Suprapubic skin (tissue), 4 donors: ENCODE data around the gene PPEF1. TPM values are rescaled to one million over a fixed set of nuclear protein-coding genes. Genes with fewer than 3 reads are reported as not detected.
"Not testable (repeated sequence)": the region's sequence is repeated elsewhere in the genome, so short reads cannot be mapped to it uniquely, and the experiment has no call there.

ENCODE experiments used
- DNase-seq, 2 donors: peaks; one replicate each; pipeline ENCODE4 v3.0.0-alpha.2; 2019; ENCODE audit warnings: low spot score in 2 of 2
- H3K27ac ChIP-seq: fragments of 200-600 bp; sonication (generic); one replicate; pipeline ENCODE4 v1.5.1; 2019
- H3K27me3 ChIP-seq: fragments of 200-600 bp; sonication (generic); one replicate; pipeline ENCODE4 v1.5.1; 2019
- H3K36me3 ChIP-seq: fragments of 200-600 bp; sonication (generic); one replicate; pipeline ENCODE4 v1.5.1; 2019
- H3K4me1 ChIP-seq: fragments of 200-600 bp; sonication (generic); one replicate; pipeline ENCODE4 v1.5.1; 2019
- H3K4me3 ChIP-seq: fragments of 200-600 bp; sonication (generic); one replicate; pipeline ENCODE4 v1.5.1; 2019; ENCODE audit warnings: mild to moderate bottlenecking
- H3K9me3 ChIP-seq: fragments of 200-600 bp; sonication (generic); one replicate; pipeline ENCODE4 v1.5.1; 2019
- EP300 ChIP-seq: sonication (generic); formaldehyde crosslinking; IDR thresholded peaks from one replicate; pipeline ENCODE4 v1.6.1; 2017; ENCODE audit warnings: antibody characterized with exemption
- POLR2A ChIP-seq, 2 donors: fragments of 450-650 bp; IDR thresholded peaks; one replicate each; pipeline ENCODE4 v1.6.1; 2017; ENCODE audit warnings: antibody characterized with exemption in 2 of 2, mild to moderate bottlenecking in 2 of 2, moderate library complexity in 2 of 2
- POLR2AphosphoS5 ChIP-seq, 3 donors: sonication (generic); formaldehyde crosslinking; IDR thresholded peaks; one replicate each; pipeline ENCODE4 v1.6.1; 2017; ENCODE audit warnings: antibody characterized with exemption in 3 of 3
- WGBS: methylation state at CpG from one replicate; pipeline ENCODE4 v1.1.5; 2018; 5-methylcytosine and 5-hydroxymethylcytosine counted together
- total RNA-seq, 4 donors: library from RNA; depleted of rRNA; stranded (reverse); fragments of >200 nt; gene quantifications; one replicate each; pipeline ENCODE4 v1.1.0, GENCODE V29; 2016
- TF ChIP-seq, protein P1 (sequence below), 2 donors: fragments of 200-600 bp in 1 of 2; fragments of 450-650 bp in 1 of 2; sonication (generic) in 1 of 2; IDR thresholded peaks; one replicate each; pipeline ENCODE4 v1.5.1; 2016 to 2019; ENCODE audit warnings: antibody characterized with exemption in 2 of 2, mild to moderate bottlenecking in 1 of 2, moderate library complexity in 1 of 2

Gene PPEF1
- total RNA-seq, 4 donors from 2014 or later: 0.26 to 2.3 TPM; not detected in 2

DNA sequence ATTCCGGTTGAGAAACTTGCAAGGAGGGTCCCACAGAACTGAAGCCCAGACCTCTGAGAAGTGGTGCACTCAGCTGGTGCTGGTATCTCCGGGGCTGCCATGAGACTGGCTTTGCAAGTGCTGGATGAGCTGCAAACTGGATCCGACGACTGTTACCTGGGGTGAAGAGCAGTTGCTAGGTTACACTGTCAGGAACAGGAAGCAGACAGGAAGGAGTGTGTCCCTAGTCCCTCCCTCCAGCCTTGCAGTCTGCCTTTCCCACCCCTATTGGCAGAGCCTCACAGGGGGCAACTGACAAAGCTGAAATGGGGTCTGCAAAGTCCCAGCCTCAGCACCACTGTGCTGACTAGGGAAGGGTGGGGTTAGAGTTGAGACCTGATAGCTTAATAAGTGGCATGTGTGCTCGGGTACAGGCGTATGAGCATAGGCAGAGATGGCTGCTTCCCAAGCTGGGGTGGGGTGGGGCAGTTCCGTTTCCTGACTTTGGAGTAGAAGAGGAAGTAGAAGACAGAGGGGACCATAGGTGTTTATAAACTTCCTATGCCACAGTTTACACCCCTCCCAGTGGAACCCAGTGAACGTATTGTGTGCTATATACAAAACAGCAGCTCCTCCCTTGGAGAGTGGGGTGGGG, 18.0 kb downstream of the PPEF1 start:
- Histone ChIP-seq H3K9me3 (no peaks in the 10 kb centered on the region), H3K36me3 (no peaks in the 10 kb centered on the region), H3K27ac (no peak overlapping the region), H3K4me3 (no peak overlapping the region), H3K27me3 (no peaks in the 10 kb centered on the region), H3K4me1 (no peaks in the 10 kb centered on the region)
- WGBS: 54% methylated on average over 8 of the region's 8 CpGs
- DNase-seq: no peak
- TF ChIP-seq POLR2A (IDR thresholded peaks at IDR 0.05) (no peak), POLR2AphosphoS5 (IDR thresholded peaks at IDR 0.05) (no peak), EP300 (no peak)
- TF ChIP-seq, protein P1, sequence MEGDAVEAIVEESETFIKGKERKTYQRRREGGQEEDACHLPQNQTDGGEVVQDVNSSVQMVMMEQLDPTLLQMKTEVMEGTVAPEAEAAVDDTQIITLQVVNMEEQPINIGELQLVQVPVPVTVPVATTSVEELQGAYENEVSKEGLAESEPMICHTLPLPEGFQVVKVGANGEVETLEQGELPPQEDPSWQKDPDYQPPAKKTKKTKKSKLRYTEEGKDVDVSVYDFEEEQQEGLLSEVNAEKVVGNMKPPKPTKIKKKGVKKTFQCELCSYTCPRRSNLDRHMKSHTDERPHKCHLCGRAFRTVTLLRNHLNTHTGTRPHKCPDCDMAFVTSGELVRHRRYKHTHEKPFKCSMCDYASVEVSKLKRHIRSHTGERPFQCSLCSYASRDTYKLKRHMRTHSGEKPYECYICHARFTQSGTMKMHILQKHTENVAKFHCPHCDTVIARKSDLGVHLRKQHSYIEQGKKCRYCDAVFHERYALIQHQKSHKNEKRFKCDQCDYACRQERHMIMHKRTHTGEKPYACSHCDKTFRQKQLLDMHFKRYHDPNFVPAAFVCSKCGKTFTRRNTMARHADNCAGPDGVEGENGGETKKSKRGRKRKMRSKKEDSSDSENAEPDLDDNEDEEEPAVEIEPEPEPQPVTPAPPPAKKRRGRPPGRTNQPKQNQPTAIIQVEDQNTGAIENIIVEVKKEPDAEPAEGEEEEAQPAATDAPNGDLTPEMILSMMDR (IDR thresholded peaks at IDR 0.05): no peak

DNA sequence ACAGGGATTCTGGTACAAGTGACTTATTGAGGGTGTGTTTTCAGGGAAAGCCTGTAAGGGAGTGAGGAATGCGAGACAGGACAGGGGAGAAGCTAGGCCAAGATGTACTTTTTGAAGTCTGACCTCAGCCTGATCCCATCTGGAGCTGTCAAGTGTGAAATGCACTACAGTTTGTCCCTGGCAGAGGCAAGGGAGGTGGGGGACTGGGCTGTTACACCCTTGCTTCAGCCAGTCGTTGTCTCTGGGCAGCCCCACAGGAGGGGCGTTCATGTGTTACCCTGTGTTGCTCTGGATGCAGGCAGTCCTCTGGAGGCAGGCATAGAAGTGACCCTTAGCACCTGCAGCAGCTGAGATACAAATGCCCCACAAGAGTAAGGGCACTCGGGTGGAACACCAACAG, 25.8 kb downstream of the PPEF1 start:
- no peaks in the 10 kb centered on the region for H3K9me3 ChIP-seq
- no peaks in the 10 kb centered on the region for H3K27me3 ChIP-seq
- H3K27ac ChIP-seq: no peak overlapping the region
- H3K36me3 ChIP-seq: no peaks in the 10 kb centered on the region
- H3K4me3 ChIP-seq: no peak overlapping the region
- DNase-seq: no peak
- no peaks in the 10 kb centered on the region for H3K4me1 ChIP-seq
- WGBS: 59% methylated on average over 4 of the region's 4 CpGs
- TF ChIP-seq EP300 (no peak), POLR2A (IDR thresholded peaks at IDR 0.05) (no peak), POLR2AphosphoS5 (IDR thresholded peaks at IDR 0.05) (no peak)
- TF ChIP-seq, protein P1 (IDR thresholded peaks at IDR 0.05): no peak

DNA sequence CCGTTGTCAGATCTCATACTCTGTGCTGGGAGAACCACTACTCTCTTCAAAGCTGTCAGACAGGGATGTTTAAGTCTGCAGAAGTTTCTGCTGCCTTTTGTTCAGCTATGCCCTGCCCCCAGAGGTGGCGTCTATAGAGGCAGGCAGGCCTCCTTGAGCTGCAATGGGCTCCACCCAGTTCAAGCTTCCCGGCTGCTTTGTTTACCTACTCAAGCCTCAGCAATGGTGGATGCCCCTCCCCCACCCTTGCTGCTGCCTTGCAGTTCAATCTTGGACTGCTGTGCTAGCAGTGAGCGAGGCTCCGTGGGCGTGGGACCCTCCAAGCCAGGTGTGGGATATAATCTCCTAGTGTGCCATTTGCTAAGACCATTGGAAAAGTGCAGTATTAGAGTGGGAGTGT, 32.2 kb downstream of the PPEF1 start:
- WGBS: 86% methylated on average over 5 of the region's 6 CpGs
- H3K27ac ChIP-seq, H3K4me1 ChIP-seq, H3K36me3 ChIP-seq, H3K27me3 ChIP-seq, H3K9me3 ChIP-seq, DNase-seq, H3K4me3 ChIP-seq: not testable (repeated sequence)

DNA sequence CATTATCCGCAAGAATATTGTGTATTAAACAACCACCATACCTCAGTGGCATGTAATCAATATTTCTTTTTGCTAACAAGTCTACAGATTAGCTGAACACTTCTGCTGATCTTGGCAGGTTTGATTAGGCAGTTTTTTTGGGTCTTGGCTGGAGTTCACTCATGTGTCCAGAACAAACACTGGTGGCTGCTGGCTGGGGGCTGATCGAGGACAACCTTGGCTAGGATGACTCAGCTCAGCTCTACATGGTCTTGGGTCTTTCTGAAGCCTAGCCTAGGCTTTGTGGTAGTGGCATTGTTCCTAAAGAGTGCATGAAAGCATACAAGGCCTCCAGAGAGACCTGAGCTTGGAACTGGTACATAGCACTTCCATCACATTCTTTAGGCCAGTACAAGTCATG, 41.1 kb downstream of the PPEF1 start:
- H3K9me3 ChIP-seq: no peaks in the 10 kb centered on the region
- no peaks in the 10 kb centered on the region for H3K27me3 ChIP-seq
- H3K27ac ChIP-seq: no peak overlapping the region
- DNase-seq: no peak
- TF ChIP-seq EP300 (no peak), POLR2A (IDR thresholded peaks at IDR 0.05) (no peak), POLR2AphosphoS5 (IDR thresholded peaks at IDR 0.05) (no peak)
- TF ChIP-seq, protein P1 (IDR thresholded peaks at IDR 0.05): no peak
- 70% methylated on average over 2 of the region's 2 CpGs for WGBS
- H3K4me1 ChIP-seq: no peaks in the 10 kb centered on the region
- no peak overlapping the region for H3K4me3 ChIP-seq
- no peaks in the 10 kb centered on the region for H3K36me3 ChIP-seq

DNA sequence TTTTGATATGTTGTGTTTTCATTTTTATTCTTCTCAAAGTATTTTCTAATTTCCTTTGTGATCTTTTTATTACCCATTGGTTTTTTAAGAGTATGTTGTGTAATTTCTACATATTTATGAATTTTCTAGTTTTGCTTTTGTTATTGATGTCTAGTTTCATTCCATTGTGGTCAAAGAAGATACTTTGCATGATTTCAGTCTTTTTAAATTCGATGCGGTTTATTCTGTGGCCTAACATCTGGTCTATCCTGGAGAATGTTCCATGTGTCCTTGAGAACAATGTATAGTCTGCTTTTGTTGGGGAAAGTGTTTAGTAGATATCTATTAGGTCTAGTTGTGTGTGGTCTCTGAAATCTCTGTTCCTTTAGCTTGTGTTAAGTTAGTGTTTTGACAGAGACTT, 46.2 kb downstream of the PPEF1 start:
- TF ChIP-seq EP300: no peak
- TF ChIP-seq, protein P1 (IDR thresholded peaks at IDR 0.05): no peak
- TF ChIP-seq POLR2AphosphoS5 (IDR thresholded peaks at IDR 0.05): no peak
- no peak for TF ChIP-seq POLR2A (IDR thresholded peaks at IDR 0.05)
- no peaks in the 10 kb centered on the region for H3K4me1 ChIP-seq
- no peak for DNase-seq
- WGBS: 87% methylated on average over 2 of the region's 2 CpGs
- no peaks in the 10 kb centered on the region for H3K27me3 ChIP-seq
- no peak overlapping the region for H3K27ac ChIP-seq
- no peak overlapping the region for H3K4me3 ChIP-seq
- H3K9me3 ChIP-seq: no peaks in the 10 kb centered on the region
- no peaks in the 10 kb centered on the region for H3K36me3 ChIP-seq

DNA sequence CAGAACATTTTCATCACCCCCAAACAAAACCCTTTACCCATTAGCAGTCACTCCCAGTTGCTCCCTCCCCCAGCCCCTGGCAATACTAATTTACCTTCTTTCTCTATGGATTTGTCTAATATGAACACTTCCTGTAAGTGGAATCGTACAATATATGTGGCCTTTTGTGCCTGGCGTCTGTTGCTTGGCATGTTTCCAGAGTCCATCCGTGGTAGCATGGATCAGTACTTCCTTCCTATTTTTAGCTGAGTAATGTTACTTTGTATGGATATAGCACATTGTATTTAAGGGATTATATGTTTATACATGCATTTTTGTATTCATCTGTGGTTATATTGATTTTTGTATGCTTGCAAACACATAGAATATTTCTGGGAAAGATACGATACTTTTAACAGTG, 48.2 kb downstream of the PPEF1 start:
- no peaks in the 10 kb centered on the region for H3K36me3 ChIP-seq
- no peaks in the 10 kb centered on the region for H3K4me1 ChIP-seq
- H3K27me3 ChIP-seq: no peaks in the 10 kb centered on the region
- DNase-seq: no peak
- TF ChIP-seq, protein P1 (IDR thresholded peaks at IDR 0.05): no peak
- TF ChIP-seq POLR2AphosphoS5 (IDR thresholded peaks at IDR 0.05) (no peak), EP300 (no peak), POLR2A (IDR thresholded peaks at IDR 0.05) (no peak)
- no peak overlapping the region for H3K27ac ChIP-seq
- 59% methylated on average over 4 of the region's 4 CpGs for WGBS
- H3K4me3 ChIP-seq: no peak overlapping the region
- H3K9me3 ChIP-seq: no peaks in the 10 kb centered on the region
